MM.1S (cell line): Measurements from ENCODE around the gene TAB2.

Experiments used
- EZH2phosphoT487 ChIP-seq: fragments of 300-600 bp; sonication (generic); IDR thresholded peaks from 2 replicates; pipeline ENCODE4 v1.6.1; 2018; ENCODE audit warnings: antibody characterized with exemption, low read length
- TF ChIP-seq, protein P1 (sequence below): fragments of 300-600 bp; sonication (generic); IDR thresholded peaks from 2 replicates; pipeline ENCODE4 v1.5.1; 2016; ENCODE audit warnings: antibody characterized with exemption, low read length, mixed read lengths

DNA sequence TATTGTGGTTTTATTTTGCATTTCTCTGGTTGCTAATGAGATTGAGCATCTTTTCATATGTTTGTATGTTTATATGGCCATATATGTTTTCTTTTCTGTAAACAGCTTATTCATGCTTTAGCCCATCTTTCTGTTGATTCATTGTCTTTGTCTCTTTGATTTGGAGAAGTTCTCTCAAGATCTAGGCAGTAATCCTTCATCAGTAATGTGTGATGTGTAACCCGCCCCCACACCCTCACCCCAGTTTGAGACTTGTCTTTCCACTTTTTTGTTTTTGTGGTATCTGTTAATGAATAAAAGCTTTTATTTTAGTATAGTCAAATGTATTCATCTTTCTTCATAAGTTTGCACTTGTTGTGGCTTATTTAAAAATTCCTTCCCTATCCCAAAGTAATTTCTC is 141.3 kb downstream of the TAB2 start:
- TF ChIP-seq, protein P1, sequence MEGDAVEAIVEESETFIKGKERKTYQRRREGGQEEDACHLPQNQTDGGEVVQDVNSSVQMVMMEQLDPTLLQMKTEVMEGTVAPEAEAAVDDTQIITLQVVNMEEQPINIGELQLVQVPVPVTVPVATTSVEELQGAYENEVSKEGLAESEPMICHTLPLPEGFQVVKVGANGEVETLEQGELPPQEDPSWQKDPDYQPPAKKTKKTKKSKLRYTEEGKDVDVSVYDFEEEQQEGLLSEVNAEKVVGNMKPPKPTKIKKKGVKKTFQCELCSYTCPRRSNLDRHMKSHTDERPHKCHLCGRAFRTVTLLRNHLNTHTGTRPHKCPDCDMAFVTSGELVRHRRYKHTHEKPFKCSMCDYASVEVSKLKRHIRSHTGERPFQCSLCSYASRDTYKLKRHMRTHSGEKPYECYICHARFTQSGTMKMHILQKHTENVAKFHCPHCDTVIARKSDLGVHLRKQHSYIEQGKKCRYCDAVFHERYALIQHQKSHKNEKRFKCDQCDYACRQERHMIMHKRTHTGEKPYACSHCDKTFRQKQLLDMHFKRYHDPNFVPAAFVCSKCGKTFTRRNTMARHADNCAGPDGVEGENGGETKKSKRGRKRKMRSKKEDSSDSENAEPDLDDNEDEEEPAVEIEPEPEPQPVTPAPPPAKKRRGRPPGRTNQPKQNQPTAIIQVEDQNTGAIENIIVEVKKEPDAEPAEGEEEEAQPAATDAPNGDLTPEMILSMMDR = no peak
- no peak for TF ChIP-seq EZH2phosphoT487
